Caco-2 (cell line): Measurements from ENCODE around the gene SCN1A. TPM values are rescaled to one million over a fixed set of nuclear protein-coding genes. Genes with fewer than 3 reads are reported as not detected.
"Not testable (repeated sequence)": the region's sequence is repeated elsewhere in the genome, so short reads cannot be mapped to it uniquely, and the experiment has no call there.

Source experiments
- BruUV-seq: library from RNA; stranded (reverse); fragments of 400-500 nt; replicated peaks from 2 replicates; lab custom pipeline; 2021; lab: Mats Ljungman, UMichigan
- CTCF ChIA-PET: fragments of 300-600 bp; sonication (Branson Sonifier 250); formaldehyde crosslinking; loops from one replicate; lab custom pipeline; 2022; ENCODE audit warnings: antibody characterized with exemption; lab: Charles Lee
- POLR2A ChIA-PET: fragments of 300-600 bp; sonication (Branson Sonifier 250); formaldehyde crosslinking; loops from one replicate; lab custom pipeline; 2022; ENCODE audit warnings: antibody characterized with exemption; lab: Charles Lee
- DNase-seq, 2 experiments: peaks; one replicate each; pipeline versions ENCODE4 v3.0.0 to v3.0.0-alpha.2; 2020 to 2022
- H3K27me3 ChIP-seq: replicated peaks from 2 replicates; pipeline ENCODE4 v1.6.0; 2011; ENCODE audit warnings: low read length; ENCODE audit not compliant: control insufficient read depth, insufficient read depth
- H3K36me3 ChIP-seq: 2 replicates; pipeline ENCODE4 v1.5.1; 2011; ENCODE audit warnings: low read length; ENCODE audit not compliant: control insufficient read depth, insufficient read depth
- H3K4me1 ChIP-seq: fragments of 250-450 bp; sonication (Bioruptor Pico); 2 replicates; pipeline ENCODE4 v1.5.1; 2020; ENCODE audit warnings: mild to moderate bottlenecking
- H3K4me3 ChIP-seq: 2 replicates; pipeline ENCODE4 v1.5.1; 2011; ENCODE audit warnings: low read depth, mild to moderate bottlenecking, control low read depth, low read length
- H3K9me3 ChIP-seq: fragments of 250-450 bp; sonication (Bioruptor Pico); 2 replicates; pipeline ENCODE4 v1.5.1; 2020; ENCODE audit warnings: mild to moderate bottlenecking, moderate library complexity
- H3K27ac Mint-ChIP-seq: one replicate; pipeline ENCODE4 v1.8.0; 2022; ENCODE audit warnings: mixed read lengths; ENCODE audit not compliant: unreplicated experiment
- H3K27me3 Mint-ChIP-seq: one replicate; pipeline ENCODE4 v1.8.0; 2022; ENCODE audit warnings: mixed read lengths; ENCODE audit not compliant: insufficient read depth, unreplicated experiment
- H3K36me3 Mint-ChIP-seq: one replicate; pipeline ENCODE4 v1.8.0; 2022; ENCODE audit warnings: mild to moderate bottlenecking, mixed read lengths; ENCODE audit not compliant: insufficient read depth, unreplicated experiment
- H3K4me1 Mint-ChIP-seq: one replicate; pipeline ENCODE4 v1.8.0; 2022; ENCODE audit warnings: low read depth, mixed read lengths; ENCODE audit not compliant: unreplicated experiment
- H3K4me3 Mint-ChIP-seq: one replicate; pipeline ENCODE4 v1.8.0; 2022; ENCODE audit warnings: mild to moderate bottlenecking, moderate library complexity, mixed read lengths; ENCODE audit not compliant: unreplicated experiment
- H3K9me3 Mint-ChIP-seq: one replicate; pipeline ENCODE4 v1.8.0; 2022; ENCODE audit warnings: mixed read lengths; ENCODE audit not compliant: unreplicated experiment
- intact Hi-C: fragments of 100-400 bp; cut with micrococcal nuclease; formaldehyde crosslinking; loops from one replicate; pipeline ENCODE4 v1.10.0; 2022; ENCODE audit not compliant: unreplicated experiment
- total RNA-seq: library from RNA; stranded (reverse); gene quantifications from 2 replicates; pipeline ENCODE4 v1.2.3, GENCODE V29; 2022
- TF ChIP-seq, protein P1 (sequence below), 2 experiments: fragments of 200-600 bp in 1 of 2; IDR thresholded peaks; 1 replicate in 1 of 2; 2 replicates in 1 of 2; pipeline versions ENCODE4 v1.5.1 to v1.8.0; 2011 to 2022; ENCODE audit warnings: antibody characterized with exemption in 1 of 2, control low read depth in 1 of 2, inconsistent platforms in 1 of 2, low read depth in 1 of 2, low read length in 1 of 2, mild to moderate bottlenecking in 1 of 2, moderate library complexity in 1 of 2; ENCODE audit not compliant: insufficient read depth in 1 of 2, severe bottlenecking in 1 of 2, unreplicated experiment in 1 of 2

Gene SCN1A
- total RNA-seq, 1 experiment from 2014 or later: not detected

DNA sequence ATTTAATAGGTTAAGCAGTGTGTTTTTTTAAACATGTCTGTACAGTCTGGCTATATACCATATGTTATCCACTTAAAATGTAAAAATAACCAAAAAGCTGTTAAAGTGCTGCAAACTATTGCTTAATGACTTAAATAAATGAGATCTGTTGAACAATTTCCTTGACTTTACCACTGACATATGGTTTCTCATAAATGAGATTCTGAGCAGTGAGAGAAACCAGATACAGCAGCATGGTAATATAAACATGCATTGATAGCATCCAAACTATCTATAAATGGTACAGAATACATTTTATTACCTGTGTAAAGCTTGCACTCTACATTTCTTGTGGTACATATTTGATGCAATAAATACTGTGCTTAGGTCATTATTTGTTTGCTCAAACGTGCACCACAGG, 138.0 kb downstream of the SCN1A start:
- Mint-ChIP-seq H3K9me3 (no peaks in the 10 kb centered on the region), H3K4me1 (no peaks in the 10 kb centered on the region), H3K36me3 (no peaks in the 10 kb centered on the region), H3K4me3 (no peak overlapping the region), H3K27me3 (peaks cover 18% of the 10 kb centered on the region), H3K27ac (no peak overlapping the region)
- Histone ChIP-seq H3K9me3 (no peaks in the 10 kb centered on the region; the same call in 1 of the 2 replicates), H3K36me3 (no peaks in the 10 kb centered on the region), H3K4me1 (no peaks in the 10 kb centered on the region), H3K27me3 (no peaks in the 10 kb centered on the region), H3K4me3 (no peak overlapping the region)
- TF ChIP-seq, protein P1, sequence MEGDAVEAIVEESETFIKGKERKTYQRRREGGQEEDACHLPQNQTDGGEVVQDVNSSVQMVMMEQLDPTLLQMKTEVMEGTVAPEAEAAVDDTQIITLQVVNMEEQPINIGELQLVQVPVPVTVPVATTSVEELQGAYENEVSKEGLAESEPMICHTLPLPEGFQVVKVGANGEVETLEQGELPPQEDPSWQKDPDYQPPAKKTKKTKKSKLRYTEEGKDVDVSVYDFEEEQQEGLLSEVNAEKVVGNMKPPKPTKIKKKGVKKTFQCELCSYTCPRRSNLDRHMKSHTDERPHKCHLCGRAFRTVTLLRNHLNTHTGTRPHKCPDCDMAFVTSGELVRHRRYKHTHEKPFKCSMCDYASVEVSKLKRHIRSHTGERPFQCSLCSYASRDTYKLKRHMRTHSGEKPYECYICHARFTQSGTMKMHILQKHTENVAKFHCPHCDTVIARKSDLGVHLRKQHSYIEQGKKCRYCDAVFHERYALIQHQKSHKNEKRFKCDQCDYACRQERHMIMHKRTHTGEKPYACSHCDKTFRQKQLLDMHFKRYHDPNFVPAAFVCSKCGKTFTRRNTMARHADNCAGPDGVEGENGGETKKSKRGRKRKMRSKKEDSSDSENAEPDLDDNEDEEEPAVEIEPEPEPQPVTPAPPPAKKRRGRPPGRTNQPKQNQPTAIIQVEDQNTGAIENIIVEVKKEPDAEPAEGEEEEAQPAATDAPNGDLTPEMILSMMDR (IDR thresholded peaks at IDR 0.05; ENCODE audit: insufficient read depth in 1 of 2, low read depth in 1 of 2, low read length in 1 of 2, severe bottlenecking in 1 of 2, unreplicated experiment in 1 of 2): no peak
- no peak for DNase-seq
- no TSS peak for BruUV-seq
- ChIA-PET POLR2A (interaction anchor here (0.5 kb wide), 1 partner anchor 234 kb away, joined by 3 read pairs; no protein-coding TSS in a partner anchor), CTCF (no interaction called here)
- intact Hi-C loops: no loop called here

DNA sequence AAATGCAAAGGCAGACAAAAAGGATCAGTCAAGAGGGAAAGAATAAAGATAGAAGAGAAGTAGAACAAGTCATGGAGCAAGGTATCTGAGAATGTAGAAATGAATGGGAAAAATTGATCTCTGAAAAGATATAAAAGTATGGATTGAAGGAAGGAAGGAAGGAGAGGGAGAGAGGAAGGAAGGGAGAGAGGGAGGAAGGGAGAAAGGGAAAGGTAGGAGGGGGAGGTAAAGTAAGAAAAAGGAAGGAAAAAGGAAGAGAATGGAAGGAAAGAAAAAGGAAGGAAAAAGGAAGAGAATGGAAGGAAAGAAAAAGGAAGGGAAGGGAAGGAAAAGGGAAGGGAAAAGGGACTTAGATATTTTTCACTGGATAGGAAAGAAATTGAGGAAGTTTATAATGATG, 142.7 kb downstream of the SCN1A start:
- Mint-ChIP-seq H3K4me1 (no peaks in the 10 kb centered on the region), H3K9me3 (no peaks in the 10 kb centered on the region), H3K36me3 (no peaks in the 10 kb centered on the region), H3K4me3 (no peak overlapping the region), H3K27me3 (peaks cover 12% of the 10 kb centered on the region), H3K27ac (no peak overlapping the region)
- no peaks in the 10 kb centered on the region; the same call in 1 of the 2 replicates for H3K9me3 ChIP-seq
- no TSS peak for BruUV-seq
- ChIA-PET POLR2A (no interaction called here), CTCF (no interaction called here)
- H3K27me3 ChIP-seq: no peaks in the 10 kb centered on the region
- H3K4me3 ChIP-seq: no peak overlapping the region
- intact Hi-C loops: no loop called here
- H3K36me3 ChIP-seq: no peaks in the 10 kb centered on the region
- DNase-seq: no peak
- TF ChIP-seq, protein P1 (IDR thresholded peaks at IDR 0.05; ENCODE audit: insufficient read depth in 1 of 2, low read depth in 1 of 2, low read length in 1 of 2, severe bottlenecking in 1 of 2, unreplicated experiment in 1 of 2): no peak
- no peaks in the 10 kb centered on the region for H3K4me1 ChIP-seq

DNA sequence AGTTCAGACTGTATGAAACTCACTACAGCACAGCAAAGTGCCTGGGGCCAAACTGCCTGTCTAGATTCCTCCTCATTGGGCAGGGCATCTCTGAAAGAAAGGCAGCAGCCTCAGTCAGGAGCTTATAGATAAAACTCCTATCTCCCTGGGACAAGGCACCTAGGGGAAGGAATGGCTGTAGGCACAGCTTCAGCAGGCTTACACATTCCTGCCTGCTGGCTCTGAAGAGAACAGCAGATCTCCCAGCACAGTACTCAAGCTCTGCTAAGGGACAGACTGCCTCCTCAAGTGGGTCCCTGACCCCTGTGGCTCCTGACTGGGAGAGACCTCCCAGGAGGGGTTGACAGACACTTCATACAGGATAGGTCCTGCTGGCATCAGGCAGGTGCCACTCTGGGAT, 155.7 kb downstream of the SCN1A start:
- CTCF ChIA-PET, H3K4me1 ChIP-seq, H3K4me3 ChIP-seq, H3K9me3 ChIP-seq, intact Hi-C loops, POLR2A ChIA-PET, H3K27me3 ChIP-seq, H3K9me3 Mint-ChIP-seq, BruUV-seq, H3K36me3 ChIP-seq, H3K4me1 Mint-ChIP-seq, H3K36me3 Mint-ChIP-seq, H3K4me3 Mint-ChIP-seq, DNase-seq, H3K27me3 Mint-ChIP-seq, H3K27ac Mint-ChIP-seq: not testable (repeated sequence)
